OCI-LY7 (cell line): ENCODE results near the gene ADAM12. TPM values are rescaled to one million over a fixed set of nuclear protein-coding genes. Genes with fewer than 3 reads are reported as not detected.

Experiments
- BruUV-seq: library from RNA; stranded (reverse); fragments of 400-500 nt; replicated peaks from 2 replicates; lab custom pipeline; 2021; lab: Mats Ljungman, UMichigan
- CTCF ChIA-PET: fragments of 300-600 bp; sonication (Branson Sonifier 250); formaldehyde crosslinking; loops from one replicate; lab custom pipeline; 2022; ENCODE audit warnings: antibody characterized with exemption; ENCODE audit not compliant: unreplicated experiment; lab: Charles Lee
- POLR2A ChIA-PET: fragments of 300-600 bp; sonication (Branson Sonifier 250); formaldehyde crosslinking; loops from one replicate; lab custom pipeline; 2022; ENCODE audit warnings: antibody characterized with exemption; lab: Charles Lee
- DNase-seq: peaks from one replicate; pipeline ENCODE4 v3.0.0-alpha.2; 2015; ENCODE audit warnings: low spot score
- H2AFZ ChIP-seq: fragments of 200-600 bp; sonication (generic), shearing (Covaris generic); 2 replicates; pipeline ENCODE4 v1.6.1; 2014; ENCODE audit warnings: mild to moderate bottlenecking, antibody characterized with exemption, low read length, moderate library complexity
- H3K27ac ChIP-seq: fragments of 200-600 bp; sonication (generic); 2 replicates; pipeline ENCODE4 v1.5.1; 2014; ENCODE audit warnings: mixed run types, low read depth, mild to moderate bottlenecking, moderate library complexity, low read length, inconsistent platforms; ENCODE audit not compliant: poor library complexity, severe bottlenecking
- H3K36me3 ChIP-seq: fragments of 200-600 bp; sonication (generic); 2 replicates; pipeline ENCODE4 v1.6.1; 2014; ENCODE audit warnings: mild to moderate bottlenecking, antibody characterized with exemption, low read length, moderate library complexity, mixed read lengths; ENCODE audit not compliant: insufficient read depth
- H3K4me1 ChIP-seq: fragments of 200-600 bp; sonication (generic); 2 replicates; pipeline ENCODE4 v1.5.1; 2014; ENCODE audit warnings: mild to moderate bottlenecking, low read length; ENCODE audit not compliant: insufficient read depth, poor library complexity, severe bottlenecking
- H3K4me2 ChIP-seq: fragments of 200-600 bp; sonication (generic); 2 replicates; pipeline ENCODE4 v1.6.1; 2014; ENCODE audit warnings: mild to moderate bottlenecking, low read length
- H3K4me3 ChIP-seq: fragments of 200-600 bp; sonication (generic); 2 replicates; pipeline ENCODE4 v1.5.1; 2014; ENCODE audit warnings: mild to moderate bottlenecking, low read depth, low read length; ENCODE audit not compliant: poor library complexity, severe bottlenecking
- H3K79me2 ChIP-seq: fragments of 200-600 bp; sonication (generic); 2 replicates; pipeline ENCODE4 v1.6.1; 2016; ENCODE audit warnings: low read depth, mild to moderate bottlenecking, low read length, moderate library complexity, mixed read lengths; ENCODE audit not compliant: insufficient read depth
- H3K9me2 ChIP-seq: fragments of 200-600 bp; sonication (generic); 2 replicates; pipeline ENCODE4 v1.6.1; 2016; ENCODE audit warnings: mild to moderate bottlenecking, low read length, mixed read lengths; ENCODE audit not compliant: insufficient read depth
- H3K9me3 ChIP-seq: fragments of 200-600 bp; sonication (generic); 2 replicates; pipeline ENCODE4 v1.6.1; 2014; ENCODE audit warnings: mild to moderate bottlenecking, mixed run types, low read length, mixed read lengths
- H4K20me1 ChIP-seq: fragments of 200-600 bp; sonication (generic); 2 replicates; pipeline ENCODE4 v1.6.1; 2014; ENCODE audit warnings: mild to moderate bottlenecking, antibody characterized with exemption, low read length, moderate library complexity, mixed read lengths; ENCODE audit not compliant: insufficient read depth
- CTCF ChIP-seq: fragments of 200-600 bp; sonication (generic); conservative IDR thresholded peaks from 2 replicates; pipeline ENCODE4 v1.5.1; 2014; ENCODE audit warnings: mild to moderate bottlenecking, antibody characterized with exemption, low read length, moderate library complexity, mixed read lengths
- EZH2phosphoT487 ChIP-seq: fragments of 200-600 bp; sonication (generic); IDR thresholded peaks from 2 replicates; pipeline ENCODE4 v1.6.1; 2018; ENCODE audit warnings: low read depth, borderline replicate concordance, mild to moderate bottlenecking, mixed run types, antibody characterized with exemption, low read length, moderate library complexity, mixed read lengths
- intact Hi-C: fragments of 100-400 bp; cut with micrococcal nuclease; formaldehyde crosslinking; loops from one replicate; pipeline ENCODE4 v1.10.0; 2022; ENCODE audit not compliant: unreplicated experiment
- total RNA-seq, 2 experiments: library from RNA; depleted of rRNA in 1 of 2; stranded (reverse); fragments of >200 nt in 1 of 2; shearing (Covaris generic) in 1 of 2; gene quantifications; 2 replicates each; pipeline ENCODE4 v1.2.3, GENCODE V29; 2014 to 2022

ADAM12 gene
- total RNA-seq, 2 experiments from 2014 or later: 0.06 TPM; not detected in 1

DNA sequence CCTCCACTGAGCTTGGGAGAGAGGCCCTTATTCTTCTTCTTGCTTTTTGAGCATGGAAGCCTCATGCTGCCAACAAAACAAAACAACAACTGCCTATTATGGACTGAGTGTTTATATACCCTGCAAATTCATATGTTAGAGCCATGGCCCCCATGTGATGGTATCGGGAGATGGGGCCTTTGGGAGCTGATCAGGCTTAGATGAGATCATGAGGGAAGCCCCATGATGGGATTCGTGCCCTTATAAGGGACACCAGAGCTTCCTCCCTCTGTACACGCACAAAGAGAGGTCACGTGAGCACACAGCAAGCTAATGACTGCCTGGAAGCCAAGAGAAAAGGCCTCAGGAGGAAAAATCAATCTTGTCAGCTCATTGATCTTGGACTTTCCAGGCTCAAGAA, 256.9 kb downstream of the ADAM12 start:
- ChIA-PET CTCF (no interaction called here), POLR2A (interaction anchor here (0.7 kb wide), 1 partner anchor 9 kb away, joined by 3 read pairs; no protein-coding TSS in a partner anchor)
- Histone ChIP-seq H3K79me2 (no peaks in the 10 kb centered on the region), H4K20me1 (no peaks in the 10 kb centered on the region), H3K4me2 (no peak overlapping the region), H3K36me3 (no peaks in the 10 kb centered on the region), H3K9me2 (no peaks in the 10 kb centered on the region), H3K27ac (no peak overlapping the region), H3K9me3 (no peaks in the 10 kb centered on the region), H3K4me1 (no peaks in the 10 kb centered on the region), H2AFZ (no peak overlapping the region), H3K4me3 (no peak overlapping the region)
- intact Hi-C loops: no loop called here
- DNase-seq: no peak
- no TSS peak for BruUV-seq
- TF ChIP-seq EZH2phosphoT487: no peak
- TF ChIP-seq CTCF: no peak

GRCh38 chr10:126130271-126130710, 258.0 kb downstream of the ADAM12 start:
- Histone ChIP-seq H3K4me3 (no peak overlapping the region), H4K20me1 (no peaks in the 10 kb centered on the region), H3K36me3 (no peaks in the 10 kb centered on the region), H3K4me2 (no peak overlapping the region), H3K9me2 (no peaks in the 10 kb centered on the region), H2AFZ (no peak overlapping the region), H3K9me3 (no peaks in the 10 kb centered on the region), H3K79me2 (no peaks in the 10 kb centered on the region), H3K27ac (no peak overlapping the region), H3K4me1 (no peaks in the 10 kb centered on the region)
- TF ChIP-seq EZH2phosphoT487 (no peak), CTCF (no peak)
- no peak for DNase-seq
- ChIA-PET POLR2A (interaction anchor here (0.7 kb wide), 1 partner anchor 10 kb away, joined by 3 read pairs; no protein-coding TSS in a partner anchor), CTCF (no interaction called here)
- intact Hi-C loops: no loop called here
- no TSS peak for BruUV-seq

GRCh38 chr10:126129026-126129425, 259.3 kb downstream of the ADAM12 start:
- H3K9me3 ChIP-seq: no peaks in the 10 kb centered on the region
- H3K79me2 ChIP-seq: no peaks in the 10 kb centered on the region
- TF ChIP-seq EZH2phosphoT487: no peak
- no peak for TF ChIP-seq CTCF
- intact Hi-C loops: no loop called here
- ChIA-PET CTCF (no interaction called here), POLR2A (no interaction called here)
- H3K4me3 ChIP-seq: no peak overlapping the region
- H3K9me2 ChIP-seq: no peaks in the 10 kb centered on the region
- no peaks in the 10 kb centered on the region for H3K4me1 ChIP-seq
- no peak for DNase-seq
- H3K4me2 ChIP-seq: no peak overlapping the region
- no peaks in the 10 kb centered on the region for H4K20me1 ChIP-seq
- BruUV-seq: no TSS peak
- H3K27ac ChIP-seq: no peak overlapping the region
- no peaks in the 10 kb centered on the region for H3K36me3 ChIP-seq
- H2AFZ ChIP-seq: no peak overlapping the region
